ENCODE results near the gene ADIPOR2.
A peak's percentile ranks its signal among the peaks of the same experiment; 100 is the strongest.

Gene ADIPOR2

DNA sequence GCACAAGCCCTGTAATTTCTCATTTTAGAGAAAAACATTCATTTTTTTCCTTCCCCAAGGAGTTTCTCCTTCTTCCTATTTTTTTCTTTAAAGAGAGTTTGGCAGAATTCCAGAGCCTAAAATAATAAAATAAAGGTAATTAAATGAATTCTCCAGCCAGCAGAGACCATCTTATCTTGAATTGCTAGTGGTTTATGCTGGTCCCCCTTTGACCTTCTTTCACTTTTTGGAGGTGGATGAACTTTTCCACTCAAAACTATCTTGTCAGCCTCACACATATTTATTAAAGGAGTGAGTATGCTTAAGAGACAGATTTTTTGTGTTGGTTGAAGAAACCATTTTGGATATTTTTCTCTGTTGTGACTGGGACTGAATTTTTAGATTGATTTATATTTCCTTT, 47.6 kb downstream of the ADIPOR2 start:
- DNase-seq, result no peak

DNA sequence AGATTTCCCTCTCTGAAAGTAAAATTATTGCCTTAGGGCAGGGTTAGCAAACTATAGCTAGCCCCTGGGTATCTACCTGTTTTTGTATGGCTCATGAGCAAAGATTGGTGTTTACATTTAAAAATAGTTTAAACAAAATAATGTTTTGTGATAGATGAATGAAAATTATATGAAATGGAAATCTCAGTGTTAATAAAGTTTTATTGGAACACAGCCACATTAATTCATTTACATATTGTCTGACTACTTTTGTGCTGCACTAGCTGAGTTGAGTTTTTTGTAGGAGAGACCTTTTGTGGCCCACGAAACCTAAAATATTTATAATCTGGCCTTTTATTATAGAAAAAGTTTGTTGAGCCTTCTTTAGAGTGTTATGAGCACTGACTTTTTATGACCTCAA, 48.5 kb downstream of the ADIPOR2 start:
- no peak for DNase-seq

DNA sequence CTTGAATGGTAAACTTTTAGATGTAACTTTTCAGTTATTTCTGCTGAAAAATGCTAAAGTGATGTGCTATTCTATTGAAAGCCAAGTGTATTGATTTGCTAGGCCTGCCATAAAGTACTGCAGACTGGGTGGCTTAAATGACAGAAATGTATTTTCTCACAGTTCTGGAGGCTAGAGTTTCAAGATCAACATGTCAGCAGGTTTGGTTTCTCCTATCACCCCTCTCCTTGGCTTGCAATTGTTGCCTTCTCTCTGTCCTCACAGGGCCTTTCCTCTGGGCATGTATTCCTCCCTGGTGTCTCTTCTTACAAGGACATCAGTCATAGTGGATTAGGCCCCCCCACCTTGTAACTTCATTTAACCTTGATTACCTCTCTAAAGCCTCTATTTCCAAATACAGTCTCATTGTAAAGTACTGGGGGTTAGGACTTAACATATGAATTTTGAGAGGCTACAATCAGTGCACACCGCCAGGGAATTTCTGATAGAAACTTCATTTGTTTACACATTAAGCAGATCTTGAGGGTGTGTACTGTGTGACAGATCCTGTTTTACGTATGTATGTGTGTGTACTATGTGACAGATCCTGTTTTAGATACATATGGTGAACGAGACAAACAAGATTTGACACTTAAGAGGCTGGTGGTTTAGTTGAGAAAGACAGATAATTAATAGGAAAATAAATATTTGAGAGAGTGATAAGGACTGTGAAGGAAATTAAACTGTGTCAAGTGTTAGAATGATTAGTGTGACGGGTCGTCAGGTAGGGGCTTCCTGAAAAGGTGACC, 49.5 kb downstream of the ADIPOR2 start:
- DNase-seq, result no peak

- no peak for DNase-seq
These were observed 50.5 kb downstream of the ADIPOR2 start for GRCh38 chr12:1741154-1741949.

DNA sequence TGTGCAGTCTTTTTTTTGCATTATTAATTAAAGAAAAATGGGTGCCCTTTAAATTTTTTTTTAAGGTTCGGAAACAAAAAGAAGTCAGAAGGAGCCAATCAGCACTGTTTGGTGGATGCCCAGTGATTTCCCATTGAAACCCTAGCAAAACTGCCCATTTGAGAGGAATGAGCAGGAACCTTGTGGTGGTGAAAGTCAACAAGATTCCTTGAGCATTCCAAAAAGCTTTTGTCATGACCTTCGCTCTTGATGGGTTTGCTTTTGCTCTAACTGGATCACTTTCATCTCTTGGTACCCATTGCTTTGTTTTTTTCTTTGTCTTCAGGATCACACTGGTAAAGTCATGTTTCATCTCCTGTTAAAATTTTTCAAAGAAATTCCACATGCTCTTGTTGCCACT, 54.1 kb downstream of the ADIPOR2 start:
- DNase-seq, result no peak

- DNase-seq, result no peak
These were observed 56.7 kb downstream of the ADIPOR2 start for GRCh38 chr12:1747609-1748008.

- no peak for DNase-seq
These were observed 58.1 kb downstream of the ADIPOR2 start for GRCh38 chr12:1749019-1749418.

GRCh38 chr12:1750300-1750699, 59.4 kb downstream of the ADIPOR2 start:
- DNase-seq, result no peak

- DNase-seq, result no peak
These were observed 67.5 kb downstream of the ADIPOR2 start for GRCh38 chr12:1758376-1758775.

- DNase-seq, result no peak
These were observed 68.0 kb downstream of the ADIPOR2 start for GRCh38 chr12:1758887-1759286.

DNA sequence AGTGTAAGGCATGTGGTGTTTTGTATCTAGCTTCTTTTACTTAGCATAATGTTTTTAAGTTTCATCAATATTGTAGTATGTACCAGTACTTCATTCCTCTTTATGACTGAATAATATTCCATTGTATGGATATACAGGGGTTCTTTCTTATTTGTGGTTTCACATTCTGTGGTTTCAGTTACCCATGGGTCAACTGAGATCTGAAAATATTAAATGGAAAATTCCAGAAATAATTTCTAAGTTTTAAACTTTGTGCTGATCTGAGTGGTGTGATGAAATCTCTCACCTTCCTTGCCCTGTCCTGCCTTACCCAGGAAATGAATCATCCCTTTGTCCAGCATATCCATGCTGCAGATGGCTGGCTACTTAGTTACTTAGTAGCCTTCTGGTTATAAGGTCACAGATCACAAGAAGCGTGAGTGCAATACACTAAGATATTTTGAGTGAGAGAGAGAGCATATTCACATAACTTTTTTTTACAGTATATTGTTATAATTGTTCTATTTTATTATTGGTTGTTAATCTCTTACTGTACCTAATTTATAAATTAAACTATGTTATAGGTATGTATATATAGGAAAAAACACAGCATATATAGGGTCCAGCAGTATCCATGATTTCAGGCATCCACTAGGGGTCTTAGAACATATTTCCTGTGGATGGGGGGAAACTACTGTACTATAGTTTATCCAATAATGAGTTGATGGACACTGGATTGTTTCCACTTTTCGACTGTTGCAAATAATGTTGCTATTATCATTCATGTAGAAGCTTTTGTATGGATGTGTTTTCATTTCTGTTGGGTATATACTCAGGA, 69.9 kb downstream of the ADIPOR2 start:
- peak; percentile 85 to 94 for DNase-seq

DNA sequence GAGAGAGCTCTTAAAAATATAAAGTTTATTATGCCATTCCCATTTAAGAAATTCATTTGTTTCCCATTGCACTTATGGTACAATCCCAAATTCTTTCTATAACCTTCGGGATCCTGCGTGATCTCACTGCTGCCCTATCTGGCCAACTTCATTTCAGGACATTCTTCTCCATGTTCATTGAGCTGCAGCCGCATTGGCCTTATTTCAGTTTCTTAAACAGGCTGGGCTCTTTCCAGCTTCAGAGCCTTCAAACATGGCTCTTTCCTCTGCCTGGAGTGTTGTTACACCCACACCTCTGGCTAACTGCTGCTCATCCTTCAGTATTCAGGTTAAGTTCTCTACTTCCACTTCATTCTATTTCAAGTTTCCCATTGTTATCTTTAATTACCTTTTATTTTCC, 71.0 kb downstream of the ADIPOR2 start:
- DNase-seq, result no peak

- no peak for DNase-seq
These were observed 72.3 kb downstream of the ADIPOR2 start for GRCh38 chr12:1763153-1763552.

DNA sequence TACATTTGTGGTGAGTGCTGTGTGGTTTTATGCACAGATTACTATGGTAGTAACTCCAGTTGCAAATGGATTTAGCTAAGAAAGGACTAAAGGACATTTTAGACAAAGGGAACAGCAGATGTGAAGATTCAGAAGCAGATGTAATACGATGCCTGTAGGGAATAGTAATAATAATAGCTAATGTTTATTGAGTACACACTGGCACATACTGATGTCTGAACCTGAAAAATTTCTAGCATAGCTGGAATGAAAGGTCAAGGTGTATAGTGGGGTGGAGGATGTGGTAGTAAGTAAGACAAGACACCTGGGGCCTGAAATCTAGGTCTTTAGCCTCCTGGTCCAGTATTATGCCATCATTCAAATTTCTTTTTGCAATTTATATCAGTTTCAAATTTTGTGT, 75.2 kb downstream of the ADIPOR2 start:
- no peak for DNase-seq

DNA sequence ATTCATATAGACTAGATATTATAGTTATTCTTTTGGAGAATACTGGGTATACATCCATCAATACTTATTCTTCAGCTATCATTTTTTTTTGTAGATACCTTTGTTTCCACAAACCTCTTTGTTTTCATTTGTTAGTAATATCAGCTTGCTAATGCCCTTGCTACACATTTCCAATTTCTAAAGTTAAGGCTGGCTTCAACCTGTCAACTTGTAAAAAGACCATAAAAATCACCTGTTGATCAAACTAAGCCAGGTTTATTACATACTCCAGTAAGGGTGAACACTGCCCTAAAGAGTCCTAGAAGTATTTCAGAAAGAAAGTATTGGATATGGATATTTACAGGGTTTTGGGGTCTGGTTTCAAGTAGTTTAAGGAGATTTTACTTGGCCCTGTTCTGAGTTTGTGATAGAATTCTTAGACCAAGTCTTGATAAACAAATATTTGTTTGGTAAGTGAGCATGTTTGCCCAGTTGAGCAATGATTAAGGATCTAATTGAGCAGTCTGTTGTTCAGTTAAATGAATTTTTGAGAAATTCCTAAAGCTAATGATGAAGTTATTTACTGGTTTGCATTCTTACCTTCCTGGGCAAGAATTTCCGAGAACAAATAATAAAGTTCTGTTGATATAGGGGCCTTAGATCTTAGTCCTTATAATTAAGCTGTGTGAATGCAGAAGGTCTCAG, 76.7 kb downstream of the ADIPOR2 start:
- no peak for DNase-seq

DNA sequence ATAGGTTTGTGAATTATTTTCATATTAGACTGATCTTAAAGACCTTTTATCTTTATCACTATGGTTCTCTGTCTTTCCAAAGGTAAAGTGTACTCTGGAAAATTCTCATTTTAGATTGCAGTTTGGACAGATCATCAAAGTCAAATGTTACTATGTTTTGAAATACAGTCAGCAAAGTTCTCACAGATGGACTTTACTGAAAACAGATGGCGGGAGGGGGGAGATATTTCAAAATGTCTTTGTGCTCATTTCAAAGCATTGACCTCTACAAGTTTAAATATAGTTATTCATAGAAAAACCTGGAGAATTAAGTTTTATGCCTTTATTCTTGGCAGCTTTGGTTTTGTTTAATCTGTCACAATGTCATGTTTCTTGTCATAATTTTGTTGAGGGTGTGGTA, 77.7 kb downstream of the ADIPOR2 start:
- DNase-seq, result no peak

GRCh38 chr12:1769809-1770494, 79.1 kb downstream of the ADIPOR2 start:
- DNase-seq, result no peak

DNA sequence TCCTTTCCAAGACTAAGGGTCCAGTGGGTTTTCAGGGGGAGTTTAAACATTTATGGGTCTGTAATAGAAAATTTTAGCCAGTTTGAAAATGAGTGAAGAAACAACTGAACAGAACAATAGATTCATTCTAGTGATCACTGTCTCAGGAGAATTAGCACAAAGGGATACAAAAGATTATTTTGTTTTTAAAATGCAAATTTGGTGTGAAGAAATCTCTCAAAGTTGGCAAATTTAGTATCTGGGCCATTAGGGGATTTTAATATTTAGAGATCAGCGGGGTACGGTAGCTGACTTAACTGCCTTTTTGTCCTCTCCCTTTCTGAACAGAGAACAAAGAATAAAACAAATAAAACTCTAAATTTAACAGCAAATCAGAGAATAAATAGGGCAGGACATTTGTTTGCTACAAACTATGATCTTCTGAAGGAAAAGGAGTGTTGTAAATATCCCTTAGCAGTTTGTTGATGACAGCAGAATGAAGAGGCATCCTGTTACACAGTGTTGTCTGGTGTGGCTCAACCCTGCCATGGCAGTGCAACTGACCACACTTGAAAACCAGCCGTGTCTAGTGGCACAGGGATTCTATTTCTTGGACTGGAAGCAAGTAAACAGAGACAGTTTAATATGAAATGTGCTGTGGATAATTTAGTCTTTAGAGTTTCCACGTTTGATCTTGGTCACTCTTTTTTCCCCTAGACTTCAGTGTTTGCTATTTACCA, 83.2 kb downstream of the ADIPOR2 start:
- DNase-seq, result no peak

- peak; percentile 53 to 82 for DNase-seq
These were observed 85.5 kb downstream of the ADIPOR2 start for GRCh38 chr12:1776170-1776921.

DNA sequence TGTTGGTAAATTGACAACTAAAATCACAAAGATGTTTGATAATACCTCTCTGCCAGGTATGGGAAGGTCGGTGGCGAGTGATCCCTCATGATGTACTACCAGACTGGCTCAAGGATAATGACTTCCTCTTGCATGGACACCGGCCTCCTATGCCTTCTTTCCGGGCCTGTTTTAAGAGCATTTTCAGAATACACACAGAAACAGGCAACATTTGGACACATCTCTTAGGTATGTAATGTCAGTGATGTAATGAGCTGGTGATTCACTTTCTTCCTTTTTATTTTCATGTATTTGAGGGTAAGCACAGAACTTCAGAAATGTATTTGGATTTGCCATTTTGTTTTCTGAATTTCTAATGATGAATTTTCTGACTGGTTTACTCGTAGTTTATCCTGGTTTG, 86.9 kb downstream of the ADIPOR2 start:
- DNase-seq, result peak; percentile 32 to 76

- DNase-seq, result no peak
These were observed 88.0 kb downstream of the ADIPOR2 start for GRCh38 chr12:1778911-1779310.

Data from SW 1271 (cell line).